ENCODE results near the gene TAS2R42.

DNA sequence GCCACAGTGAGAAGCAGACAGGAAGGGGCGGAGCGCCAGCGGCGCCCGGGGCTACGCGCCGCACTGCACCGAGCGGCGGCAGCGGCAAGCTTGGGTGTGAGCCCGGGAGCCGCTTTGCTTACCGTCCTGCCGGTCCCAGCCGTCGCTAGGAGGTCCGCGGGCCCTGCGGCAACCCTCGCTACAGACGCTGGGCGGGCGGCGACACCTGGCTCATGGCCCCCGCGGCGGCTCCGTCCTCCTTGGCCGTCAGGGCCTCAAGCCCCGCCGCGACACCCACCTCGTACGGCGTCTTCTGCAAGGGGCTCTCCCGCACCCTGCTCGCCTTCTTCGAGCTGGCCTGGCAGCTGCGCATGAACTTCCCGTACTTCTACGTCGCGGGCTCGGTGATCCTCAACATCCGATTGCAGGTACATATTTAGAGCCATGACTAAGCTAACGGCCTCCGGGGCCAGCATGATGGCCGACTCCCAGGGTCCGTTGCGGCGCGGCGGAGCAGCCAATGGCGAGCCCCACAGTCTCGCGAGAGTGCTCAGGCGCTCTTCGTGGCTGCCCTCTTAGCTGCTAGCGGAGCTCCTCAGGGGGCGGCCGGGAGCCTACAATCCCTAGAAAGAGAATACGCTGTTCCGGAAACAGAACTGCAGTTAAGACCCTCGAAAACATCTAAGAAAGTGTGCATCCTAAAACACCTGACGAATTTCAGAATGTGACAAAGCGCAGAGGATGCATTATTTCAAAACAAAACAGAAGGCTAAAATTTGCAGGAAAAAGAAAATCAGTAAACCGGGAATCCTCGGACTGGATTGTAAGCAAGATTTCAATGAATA lies 15.4 kb downstream of the TAS2R42 start, which contains the start of gene SMIM10L1:
- TF ChIP-seq, protein P1, sequence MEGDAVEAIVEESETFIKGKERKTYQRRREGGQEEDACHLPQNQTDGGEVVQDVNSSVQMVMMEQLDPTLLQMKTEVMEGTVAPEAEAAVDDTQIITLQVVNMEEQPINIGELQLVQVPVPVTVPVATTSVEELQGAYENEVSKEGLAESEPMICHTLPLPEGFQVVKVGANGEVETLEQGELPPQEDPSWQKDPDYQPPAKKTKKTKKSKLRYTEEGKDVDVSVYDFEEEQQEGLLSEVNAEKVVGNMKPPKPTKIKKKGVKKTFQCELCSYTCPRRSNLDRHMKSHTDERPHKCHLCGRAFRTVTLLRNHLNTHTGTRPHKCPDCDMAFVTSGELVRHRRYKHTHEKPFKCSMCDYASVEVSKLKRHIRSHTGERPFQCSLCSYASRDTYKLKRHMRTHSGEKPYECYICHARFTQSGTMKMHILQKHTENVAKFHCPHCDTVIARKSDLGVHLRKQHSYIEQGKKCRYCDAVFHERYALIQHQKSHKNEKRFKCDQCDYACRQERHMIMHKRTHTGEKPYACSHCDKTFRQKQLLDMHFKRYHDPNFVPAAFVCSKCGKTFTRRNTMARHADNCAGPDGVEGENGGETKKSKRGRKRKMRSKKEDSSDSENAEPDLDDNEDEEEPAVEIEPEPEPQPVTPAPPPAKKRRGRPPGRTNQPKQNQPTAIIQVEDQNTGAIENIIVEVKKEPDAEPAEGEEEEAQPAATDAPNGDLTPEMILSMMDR (IDR thresholded peaks at IDR 0.05; ENCODE audit: low read depth, low read length, poor library complexity, severe bottlenecking): peak; percentile 13
- no peak for TF ChIP-seq EZH2phosphoT487 (IDR thresholded peaks at IDR 0.05; ENCODE audit: borderline replicate concordance, low read length)
